Thoracic aorta (tissue), 2 donors: ENCODE measurements around the gene CRYBG1. TPM values are rescaled to one million over a fixed set of nuclear protein-coding genes. Genes with fewer than 3 reads are reported as not detected.
"Not testable (repeated sequence)": the region's sequence is repeated elsewhere in the genome, so short reads cannot be mapped to it uniquely, and the experiment has no call there.

Experiments
- ATAC-seq: fragments of 150-250 bp; one replicate; pipeline ENCODE4 v1.8.0; 2017; ENCODE audit warnings: low read depth; ENCODE audit not compliant: insufficient number of reproducible peaks, low FRiP score
- DNase-seq: peaks from one replicate; pipeline ENCODE4 v3.0.0-alpha.2; 2020; ENCODE audit warnings: low spot score
- H3K27ac ChIP-seq, 2 donors: fragments of 200-600 bp; sonication (generic); 1 replicate in 1 of 2; 2 replicates in 1 of 2; pipeline ENCODE4 v1.5.1; 2016; ENCODE audit warnings: mild to moderate bottlenecking in 2 of 2, moderate library complexity in 2 of 2
- H3K27me3 ChIP-seq: fragments of 200-600 bp; sonication (generic); replicated peaks from 2 replicates; pipeline ENCODE4 v1.6.0; 2016; ENCODE audit warnings: mild to moderate bottlenecking; ENCODE audit not compliant: insufficient read depth
- H3K36me3 ChIP-seq: fragments of 200-600 bp; sonication (generic); one replicate; pipeline ENCODE4 v1.5.1; 2016
- H3K4me1 ChIP-seq, 2 donors: fragments of 200-600 bp; sonication (generic); 1 replicate in 1 of 2; 2 replicates in 1 of 2; pipeline versions ENCODE4 v1.5.1 to v1.6.0; 2016; ENCODE audit warnings: low read depth in 2 of 2, mild to moderate bottlenecking in 1 of 2; ENCODE audit not compliant: control insufficient read depth in 1 of 2
- H3K4me3 ChIP-seq: fragments of 200-600 bp; sonication (generic); 2 replicates; pipeline ENCODE4 v1.5.1; 2016; ENCODE audit warnings: mild to moderate bottlenecking
- H3K9me3 ChIP-seq: fragments of 200-600 bp; sonication (generic); 2 replicates; pipeline ENCODE4 v1.5.1; 2016
- CTCF ChIP-seq: fragments of 200-600 bp; sonication (generic); IDR thresholded peaks from one replicate; pipeline ENCODE4 v1.5.1; 2019; ENCODE audit warnings: antibody characterized with exemption
- total RNA-seq, 2 donors: library from RNA; depleted of rRNA; stranded (reverse); fragments of >200 nt; gene quantifications; one replicate each; pipeline versions ENCODE4 v1.1.0 to v1.2.3, GENCODE V29; 2016

CRYBG1 gene
- total RNA-seq, 2 donors from 2014 or later, result 3.2 to 7.2 TPM

GRCh38 chr6:106513808-106514582 is 153.5 kb downstream of the CRYBG1 start:
- Histone ChIP-seq H3K36me3 (no peaks in the 10 kb centered on the region), H3K4me1 (peaks cover 15 to 30% of the 10 kb centered on the region in 2 donors), H3K27ac (peak overlapping the region in 1 of 2 donors; percentile 62), H3K9me3 (no peaks in the 10 kb centered on the region), H3K4me3 (peak overlapping the region; percentile 85), H3K27me3 (no peaks in the 10 kb centered on the region)
- no peak for DNase-seq
- no peak for ATAC-seq
- TF ChIP-seq CTCF, result no peak

- no peak for ATAC-seq
- Histone ChIP-seq H3K4me3 (no peak overlapping the region), H3K27me3 (no peaks in the 10 kb centered on the region), H3K4me1 (peaks cover 15 to 26% of the 10 kb centered on the region in 2 donors), H3K27ac (no peak overlapping the region), H3K9me3 (no peaks in the 10 kb centered on the region), H3K36me3 (no peaks in the 10 kb centered on the region)
- no peak for TF ChIP-seq CTCF
- DNase-seq, result no peak
Measured at GRCh38 chr6:106514583-106514885, 154.0 kb downstream of the CRYBG1 start.

- H3K9me3 ChIP-seq, H3K27ac ChIP-seq, H3K27me3 ChIP-seq, H3K36me3 ChIP-seq, DNase-seq, ATAC-seq, H3K4me3 ChIP-seq: not testable (repeated sequence)
- peaks cover 10 to 16% of the 10 kb centered on the region in 2 donors for H3K4me1 ChIP-seq
Measured at GRCh38 chr6:106515582-106515981, 155.1 kb downstream of the CRYBG1 start.

- H3K27ac ChIP-seq, result no peak overlapping the region
- peaks cover 0 to 6% of the 10 kb centered on the region in 2 donors for H3K4me1 ChIP-seq
- TF ChIP-seq CTCF, result no peak
- no peaks in the 10 kb centered on the region for H3K36me3 ChIP-seq
- H3K4me3 ChIP-seq, result no peak overlapping the region
- ATAC-seq, result no peak
- no peak for DNase-seq
- no peaks in the 10 kb centered on the region for H3K9me3 ChIP-seq
- H3K27me3 ChIP-seq, result no peaks in the 10 kb centered on the region
Measured at GRCh38 chr6:106516616-106517015, 156.1 kb downstream of the CRYBG1 start.

- Histone ChIP-seq H3K36me3 (no peaks in the 10 kb centered on the region), H3K27ac (no peak overlapping the region), H3K9me3 (no peaks in the 10 kb centered on the region), H3K4me3 (no peak overlapping the region), H3K4me1 (no peaks in the 10 kb centered on the region), H3K27me3 (no peaks in the 10 kb centered on the region)
- ATAC-seq (no peak), DNase-seq (no peak)
- no peak for TF ChIP-seq CTCF
Measured at GRCh38 chr6:106517706-106518105, 157.2 kb downstream of the CRYBG1 start.

- no peaks in the 10 kb centered on the region for H3K9me3 ChIP-seq
- DNase-seq (no peak), ATAC-seq (no peak)
- H3K27ac ChIP-seq, result no peak overlapping the region
- no peak for TF ChIP-seq CTCF
- H3K4me3 ChIP-seq, result no peak overlapping the region
- H3K27me3 ChIP-seq, result no peaks in the 10 kb centered on the region
- no peaks in the 10 kb centered on the region for H3K4me1 ChIP-seq
- H3K36me3 ChIP-seq, result no peaks in the 10 kb centered on the region
Measured at GRCh38 chr6:106518748-106519147, 158.2 kb downstream of the CRYBG1 start.
